AG04449 (cell line): ENCODE data around the gene ACADM.
A peak's percentile ranks its signal among the peaks of the same experiment; 100 is the strongest.

ENCODE experiments used
- CTCF ChIA-PET: fragments of 350-600 bp; formaldehyde crosslinking; extraction: SDS; loops from one replicate; lab custom pipeline; 2021; ENCODE audit warnings: antibody characterized with exemption; lab: Yijun Ruan, JAX
- POLR2A ChIA-PET: fragments of 400-600, 350-600 bp; formaldehyde crosslinking; extraction: SDS; loops from one replicate; lab custom pipeline; 2020; ENCODE audit warnings: antibody characterized with exemption, inconsistent platforms; lab: Yijun Ruan, JAX
- DNase-seq: peaks from one replicate; pipeline ENCODE4 v3.0.0-alpha.2; 2010; ENCODE audit warnings: low read depth, low spot score
- H3K4me3 ChIP-seq: 2 replicates; pipeline ENCODE4 v1.5.1; 2011; ENCODE audit warnings: low read depth, mild to moderate bottlenecking, control low read depth, low read length
- TF ChIP-seq, protein P1 (sequence below): IDR thresholded peaks from one replicate; pipeline ENCODE4 v1.5.1; 2011; ENCODE audit warnings: mild to moderate bottlenecking, moderate library complexity, low read length, control low read depth, inconsistent platforms; ENCODE audit not compliant: insufficient read depth; ENCODE audit errors: missing control alignments

Gene ACADM

DNA sequence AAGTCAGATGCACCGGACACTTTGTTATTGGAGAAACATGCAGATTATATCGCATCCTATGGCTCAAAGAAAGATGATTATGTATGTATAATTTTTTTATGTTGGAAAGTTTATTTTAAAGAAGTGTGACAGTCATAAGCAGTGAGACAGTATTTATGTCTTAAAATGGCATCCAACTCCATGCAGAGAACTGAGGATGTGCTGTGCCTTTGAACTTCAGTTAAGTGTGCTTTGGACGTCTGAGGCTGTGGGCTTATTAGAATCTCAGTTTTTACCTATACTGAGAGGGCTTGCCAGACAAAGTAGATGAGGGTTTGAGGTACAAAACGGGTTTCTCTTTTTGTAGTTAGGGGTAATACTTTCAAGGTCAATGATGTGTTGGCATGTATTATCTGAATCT is 63.0 kb downstream of the ACADM start:
- ChIA-PET CTCF (no interaction called here), POLR2A (no interaction called here)
- peak overlapping the region; percentile 95 for H3K4me3 ChIP-seq
- TF ChIP-seq, protein P1, sequence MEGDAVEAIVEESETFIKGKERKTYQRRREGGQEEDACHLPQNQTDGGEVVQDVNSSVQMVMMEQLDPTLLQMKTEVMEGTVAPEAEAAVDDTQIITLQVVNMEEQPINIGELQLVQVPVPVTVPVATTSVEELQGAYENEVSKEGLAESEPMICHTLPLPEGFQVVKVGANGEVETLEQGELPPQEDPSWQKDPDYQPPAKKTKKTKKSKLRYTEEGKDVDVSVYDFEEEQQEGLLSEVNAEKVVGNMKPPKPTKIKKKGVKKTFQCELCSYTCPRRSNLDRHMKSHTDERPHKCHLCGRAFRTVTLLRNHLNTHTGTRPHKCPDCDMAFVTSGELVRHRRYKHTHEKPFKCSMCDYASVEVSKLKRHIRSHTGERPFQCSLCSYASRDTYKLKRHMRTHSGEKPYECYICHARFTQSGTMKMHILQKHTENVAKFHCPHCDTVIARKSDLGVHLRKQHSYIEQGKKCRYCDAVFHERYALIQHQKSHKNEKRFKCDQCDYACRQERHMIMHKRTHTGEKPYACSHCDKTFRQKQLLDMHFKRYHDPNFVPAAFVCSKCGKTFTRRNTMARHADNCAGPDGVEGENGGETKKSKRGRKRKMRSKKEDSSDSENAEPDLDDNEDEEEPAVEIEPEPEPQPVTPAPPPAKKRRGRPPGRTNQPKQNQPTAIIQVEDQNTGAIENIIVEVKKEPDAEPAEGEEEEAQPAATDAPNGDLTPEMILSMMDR, result no peak
- no peak for DNase-seq

DNA sequence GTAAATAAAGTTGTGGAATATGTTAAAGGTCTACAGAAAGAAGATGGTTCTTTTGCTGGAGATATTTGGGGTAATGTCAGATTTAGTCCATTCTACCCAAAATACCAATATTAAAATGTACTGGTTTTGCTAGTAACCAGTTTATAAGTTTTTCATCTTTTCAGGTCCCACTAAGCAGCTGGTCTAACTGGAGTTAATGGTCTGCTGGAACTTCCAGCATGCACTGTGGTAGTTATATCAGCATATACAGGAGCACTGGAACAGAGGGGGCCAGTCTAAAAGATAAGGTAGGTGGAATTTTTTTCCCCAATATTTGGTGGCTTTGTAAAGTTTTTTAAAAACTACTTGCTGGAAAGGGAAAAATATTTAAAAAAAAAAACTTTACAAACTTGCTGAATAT is 65.5 kb downstream of the ACADM start:
- TF ChIP-seq, protein P1, result no peak
- DNase-seq, result no peak
- ChIA-PET POLR2A (interaction anchor here (1.5 kb wide), 1 partner anchor 10 kb away, joined by 5 read pairs; no protein-coding TSS in a partner anchor), CTCF (no interaction called here)
- H3K4me3 ChIP-seq, result no peak overlapping the region

DNA sequence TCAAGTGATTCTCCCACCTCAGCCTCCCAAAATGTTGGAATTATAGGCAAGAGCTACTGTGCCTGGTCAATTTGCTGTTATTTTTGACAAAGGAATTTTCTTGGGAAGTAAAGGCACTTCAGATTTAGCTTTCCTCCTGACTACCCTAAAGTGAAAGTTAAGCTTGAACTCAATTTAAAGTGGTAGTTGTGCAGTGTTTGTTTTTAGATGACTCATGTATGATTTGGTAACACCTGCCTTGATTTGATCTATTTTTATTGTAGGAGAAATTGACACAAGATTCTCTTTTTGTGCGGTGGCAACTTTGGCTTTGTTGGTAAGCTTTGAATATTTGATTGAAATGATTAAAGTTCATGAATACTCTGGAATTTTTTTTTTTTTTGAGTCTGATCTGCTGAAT is 66.5 kb downstream of the ACADM start:
- ChIA-PET CTCF (no interaction called here), POLR2A (no interaction called here)
- no peak overlapping the region for H3K4me3 ChIP-seq
- TF ChIP-seq, protein P1, result no peak
- DNase-seq, result no peak

GRCh38 chr1:75792091-75792490 is 67.6 kb downstream of the ACADM start:
- TF ChIP-seq, protein P1, result no peak
- POLR2A ChIA-PET, result no interaction called here
- CTCF ChIA-PET, result no interaction called here
- DNase-seq, result no peak
- no peak overlapping the region for H3K4me3 ChIP-seq

GRCh38 chr1:75794382-75794781 is 69.9 kb downstream of the ACADM start:
- no peak for DNase-seq
- ChIA-PET POLR2A (interaction anchor here (0.7 kb wide), 1 partner anchor 9 kb away, joined by 3 read pairs; the partner anchor contains the start of gene RABGGTB), CTCF (no interaction called here)
- TF ChIP-seq, protein P1, result no peak
- no peak overlapping the region for H3K4me3 ChIP-seq

- CTCF ChIA-PET, result no interaction called here
- TF ChIP-seq, protein P1, result no peak
- H3K4me3 ChIP-seq, result no peak overlapping the region
- POLR2A ChIA-PET, result no interaction called here
- no peak for DNase-seq
These were observed 71.2 kb downstream of the ACADM start for GRCh38 chr1:75795703-75796193.
